Measurements from ENCODE around the gene TRIM8.

- no peak for TF ChIP-seq CTCF (IDR thresholded peaks at IDR 0.05)
- TF ChIP-seq POLR2A (IDR thresholded peaks at IDR 0.05), result no peak
These were observed 38.1 kb downstream of the TRIM8 start for GRCh38 chr10:102682416-102682815.
